Fibroblast of upper back skin (primary cell): ENCODE measurements around the gene ALOX5AP.
"Not testable (repeated sequence)": the region's sequence is repeated elsewhere in the genome, so short reads cannot be mapped to it uniquely, and the experiment has no call there.

ENCODE experiments used
- DNase-seq: peaks from one replicate; pipeline ENCODE4 v3.0.0-alpha.2; 2013

The ALOX5AP gene

DNA sequence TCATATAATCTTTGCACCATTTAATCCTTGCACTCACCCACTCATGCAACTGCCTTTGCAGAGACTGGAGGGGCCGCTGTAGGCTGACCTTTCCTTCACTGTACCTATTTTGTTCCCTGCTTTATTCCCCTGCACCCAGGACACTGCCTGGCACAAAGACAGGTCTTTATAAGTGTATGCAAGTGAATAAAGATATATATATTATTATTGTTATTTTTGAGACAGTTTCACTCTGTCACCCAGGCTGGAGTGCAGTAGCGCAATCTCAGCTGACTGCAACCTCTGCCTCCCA is 3.8 kb downstream of the ALOX5AP start:
- DNase-seq: no peak

GRCh38 chr13:30739761-30740642 is 4.7 kb downstream of the ALOX5AP start:
- peak; percentile 83 for DNase-seq

DNA sequence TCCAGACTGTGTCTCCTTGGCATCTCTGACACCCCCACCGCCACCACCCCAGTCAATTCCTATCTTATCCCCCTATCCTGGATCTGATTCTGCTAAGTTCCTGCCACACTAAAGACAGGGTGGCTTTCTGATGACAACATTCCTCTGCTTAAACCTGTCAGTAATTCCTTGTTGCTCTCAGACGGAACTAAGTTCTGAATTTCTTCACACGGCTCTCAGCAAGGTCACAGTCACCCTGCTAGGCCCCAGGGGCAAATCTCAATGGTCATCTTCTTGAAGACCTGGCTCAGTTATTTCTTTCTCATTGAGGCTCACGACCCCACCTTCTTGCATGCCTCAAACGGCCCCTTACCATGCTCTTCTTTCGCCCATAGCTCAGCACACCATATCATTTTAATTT is 7.6 kb downstream of the ALOX5AP start:
- no peak for DNase-seq

GRCh38 chr13:30743319-30744055 is 8.1 kb downstream of the ALOX5AP start:
- peak; percentile 100 for DNase-seq

GRCh38 chr13:30744056-30744680 is 8.8 kb downstream of the ALOX5AP start:
- DNase-seq: no peak

DNA sequence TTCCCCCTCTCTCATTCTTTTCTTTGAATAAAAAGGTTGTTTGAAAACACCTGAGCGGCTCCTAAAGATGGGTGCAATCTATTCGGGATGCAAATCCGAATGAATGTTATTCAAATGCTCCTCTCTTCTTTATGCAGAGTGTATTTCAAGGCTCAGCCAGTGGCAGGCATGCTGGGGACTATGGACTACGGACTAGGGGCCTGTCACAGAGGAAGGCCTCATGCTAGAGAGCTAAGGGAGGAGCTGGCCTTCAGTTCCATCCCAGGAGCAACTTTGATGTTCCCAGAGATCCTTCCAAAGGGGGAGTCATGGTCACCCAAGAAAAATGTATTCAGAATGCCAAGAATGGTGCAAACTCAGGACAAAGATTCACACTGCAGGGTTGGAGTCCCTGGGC is 9.3 kb downstream of the ALOX5AP start:
- no peak for DNase-seq

- DNase-seq: no peak
These were observed 10.8 kb downstream of the ALOX5AP start for GRCh38 chr13:30745906-30746686.

DNA sequence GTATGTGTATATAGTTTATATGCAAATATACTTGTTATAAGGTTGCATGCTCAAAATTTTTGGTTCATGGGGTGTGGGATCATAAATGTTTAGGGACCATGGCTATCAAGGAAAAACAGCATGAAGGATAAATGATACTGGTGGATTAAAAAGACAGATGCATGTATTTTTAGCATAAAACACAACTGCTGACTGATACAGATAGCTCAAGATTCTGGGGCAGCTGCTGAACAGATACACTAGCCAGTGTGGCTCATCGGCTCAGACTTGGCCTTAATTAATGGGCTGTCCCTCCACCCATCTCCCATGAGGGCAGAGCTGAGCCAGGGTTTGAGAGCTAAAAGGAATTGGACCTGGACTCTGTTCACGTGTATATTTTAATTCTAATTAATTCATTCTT is 11.4 kb downstream of the ALOX5AP start:
- no peak for DNase-seq

GRCh38 chr13:30747845-30748244 is 12.5 kb downstream of the ALOX5AP start:
- not testable (repeated sequence) for DNase-seq

GRCh38 chr13:30748717-30749116 is 13.4 kb downstream of the ALOX5AP start:
- no peak for DNase-seq

DNA sequence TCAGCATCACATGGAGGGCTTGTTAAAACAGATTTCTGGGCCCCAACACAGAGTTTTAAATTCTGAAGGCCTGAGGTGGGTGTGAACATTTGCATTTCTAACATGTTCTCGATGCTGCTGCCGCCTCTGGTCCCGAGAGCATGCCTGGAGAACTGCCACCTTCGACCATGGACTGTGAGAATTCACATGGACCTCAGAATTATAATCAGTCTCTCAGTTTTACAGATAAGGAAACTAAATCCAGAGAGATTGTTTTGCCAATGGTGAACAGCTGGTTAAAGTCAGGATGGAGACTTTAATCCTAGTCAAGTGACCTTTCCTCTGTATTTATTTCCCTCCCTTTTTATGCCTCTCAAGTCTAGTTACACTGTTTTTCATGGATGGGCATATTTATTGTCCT is 14.7 kb downstream of the ALOX5AP start:
- DNase-seq: no peak

DNA sequence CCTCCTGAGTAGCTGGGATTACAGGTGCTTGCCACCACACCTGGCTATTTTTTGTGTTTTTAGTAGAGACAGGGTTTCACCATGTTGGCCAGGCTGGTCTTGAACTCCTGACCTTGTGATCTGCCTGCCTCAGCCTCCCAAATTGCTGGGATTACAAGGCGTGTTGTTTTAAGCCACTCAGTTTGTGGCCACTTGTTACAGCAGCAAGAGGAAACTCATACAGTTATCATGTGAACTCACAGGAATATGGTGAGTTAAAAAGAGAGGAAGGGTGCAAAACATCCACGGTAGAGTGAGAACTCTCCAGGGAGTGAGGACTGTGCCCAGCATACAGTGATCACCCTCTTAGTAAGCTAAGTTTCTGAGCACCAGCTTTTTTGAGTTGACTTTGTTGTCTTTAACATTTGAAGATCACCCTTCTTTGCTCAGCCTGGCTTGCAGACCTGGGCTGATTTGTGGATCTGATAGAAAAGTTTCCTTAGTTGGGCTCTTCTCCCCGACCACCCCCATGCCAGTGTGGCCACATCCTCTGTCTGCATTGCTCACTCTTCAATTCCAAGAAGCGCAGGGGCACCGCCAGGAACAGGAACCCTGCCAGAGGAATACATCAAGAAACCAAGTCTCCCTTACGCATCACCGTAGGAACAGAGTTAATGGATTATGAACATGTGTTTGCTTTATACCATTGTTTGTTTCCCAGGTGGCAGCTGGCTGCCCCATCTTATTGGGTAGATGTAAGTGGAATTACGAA is 16.0 kb downstream of the ALOX5AP start:
- no peak for DNase-seq

- peak; percentile 68 for DNase-seq
These were observed 17.0 kb downstream of the ALOX5AP start for GRCh38 chr13:30752201-30752797.

DNA sequence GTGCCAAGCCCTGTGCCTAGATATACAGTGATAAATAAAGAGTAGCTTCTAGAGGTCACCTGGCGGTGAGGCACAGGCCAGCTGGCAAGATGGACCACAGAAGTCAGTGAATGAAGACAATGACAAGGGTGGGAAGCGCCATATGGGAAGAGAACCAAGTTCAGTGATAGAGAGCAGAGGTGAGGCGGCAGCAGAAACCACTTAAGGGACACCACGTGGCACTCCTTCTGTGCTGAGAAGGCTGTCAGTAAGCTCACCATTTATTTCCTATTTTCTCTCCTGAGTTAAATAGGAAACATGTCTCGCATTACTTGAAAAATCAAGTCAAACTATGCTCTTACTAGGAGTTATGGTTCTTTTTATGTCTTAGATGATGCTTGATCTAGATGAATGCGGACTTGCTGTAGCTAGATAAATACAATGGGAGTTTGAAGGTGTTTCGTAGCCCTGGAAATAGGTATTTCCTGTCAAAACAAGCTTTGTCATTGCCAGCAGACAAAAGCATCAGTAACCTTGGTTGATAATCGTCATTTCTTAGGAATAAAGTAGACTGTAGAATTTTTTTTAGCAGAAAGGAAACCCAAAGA is 17.8 kb downstream of the ALOX5AP start:
- no peak for DNase-seq

DNA sequence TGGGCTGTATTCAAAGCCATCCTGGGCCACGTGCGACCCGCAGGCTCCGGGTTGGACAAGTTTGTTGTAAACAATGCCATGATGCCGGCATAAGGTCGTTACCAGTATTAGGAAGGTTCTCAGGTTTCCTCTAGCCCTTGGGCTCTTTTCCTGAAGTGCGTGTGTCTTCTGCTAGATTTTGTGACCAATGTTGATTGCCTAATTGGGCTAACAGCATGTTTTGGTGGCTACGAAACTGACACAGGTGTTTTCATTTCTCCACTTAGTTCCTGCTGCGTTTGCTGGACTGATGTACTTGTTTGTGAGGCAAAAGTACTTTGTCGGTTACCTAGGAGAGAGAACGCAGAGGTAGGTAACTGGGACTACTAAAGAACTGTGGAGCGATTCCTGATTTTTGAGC is 20.3 kb downstream of the ALOX5AP start:
- DNase-seq: no peak

DNA sequence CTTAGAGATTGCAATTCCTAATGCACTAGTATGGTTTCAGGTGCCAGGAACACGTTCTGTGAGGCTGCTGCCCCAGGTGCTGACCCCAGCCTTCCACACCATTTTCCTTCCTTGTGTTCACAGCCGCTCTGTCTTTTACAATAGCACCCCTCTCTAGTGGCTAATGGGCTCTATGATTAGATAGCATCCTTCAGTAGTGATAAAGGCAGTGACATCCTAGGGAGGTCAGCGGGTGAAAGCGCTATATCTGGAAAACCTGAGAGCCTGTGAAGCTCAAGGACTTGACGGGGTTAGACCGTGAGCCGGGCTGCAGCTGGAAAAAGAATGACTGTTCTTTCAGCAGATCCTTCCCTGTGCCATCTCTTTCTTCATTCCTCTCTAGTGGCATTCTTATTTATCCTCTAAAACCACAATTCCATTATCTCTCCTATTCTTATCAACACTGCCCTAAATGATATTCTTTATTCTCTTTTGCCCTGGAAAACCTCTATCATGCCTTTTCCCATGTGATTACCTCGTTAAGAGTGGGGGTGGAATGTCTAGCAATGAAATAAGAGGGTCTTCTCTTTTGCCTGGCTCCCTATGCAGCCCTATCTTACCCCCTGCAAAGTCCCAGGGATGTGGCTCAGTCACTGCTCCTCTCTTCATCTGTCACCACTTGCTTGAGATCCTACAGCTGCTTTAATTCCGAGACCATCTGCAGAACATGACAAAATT is 21.8 kb downstream of the ALOX5AP start:
- DNase-seq: no peak

GRCh38 chr13:30759748-30760147 is 24.4 kb downstream of the ALOX5AP start:
- peak; percentile 44 for DNase-seq

DNA sequence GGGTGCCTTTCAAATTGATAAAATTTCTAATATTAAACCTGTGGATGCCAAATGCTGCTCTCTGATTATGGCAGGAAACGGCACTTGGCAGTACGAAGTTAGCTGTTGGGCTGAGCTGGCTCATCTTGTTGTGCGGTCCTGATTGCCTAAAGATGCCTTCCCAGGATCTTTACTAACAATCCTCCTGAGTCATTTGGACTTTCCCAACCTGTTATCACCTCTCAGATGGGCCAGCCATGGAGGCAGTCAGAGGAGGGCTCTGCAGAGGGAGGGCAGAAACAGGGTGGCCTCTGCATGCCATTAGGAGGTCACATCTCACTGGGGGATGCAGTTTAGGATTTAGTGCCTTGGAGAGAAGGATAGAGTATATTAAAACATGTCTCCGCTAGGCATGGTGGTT is 27.3 kb downstream of the ALOX5AP start:
- no peak for DNase-seq

- DNase-seq: no peak
These were observed 28.6 kb downstream of the ALOX5AP start for GRCh38 chr13:30763786-30764413.

GRCh38 chr13:30766231-30766630 is 30.9 kb downstream of the ALOX5AP start:
- DNase-seq: no peak
